Glutamatergic neuron (in vitro differentiated cells): ENCODE results near the gene RICTOR. TPM values are rescaled to one million over a fixed set of nuclear protein-coding genes. Genes with fewer than 3 reads are reported as not detected.

Source experiments
- DNase-seq: peaks from one replicate; pipeline ENCODE4 v3.0.0; 2022
- H3K27ac Mint-ChIP-seq: one replicate; pipeline ENCODE4 v1.8.0; 2020; ENCODE audit warnings: mild to moderate bottlenecking, mixed read lengths, inconsistent platforms; ENCODE audit not compliant: unreplicated experiment
- H3K27me3 Mint-ChIP-seq: one replicate; pipeline ENCODE4 v1.8.0; 2020; ENCODE audit warnings: mild to moderate bottlenecking, moderate library complexity, mixed read lengths, inconsistent platforms; ENCODE audit not compliant: unreplicated experiment
- H3K36me3 Mint-ChIP-seq: one replicate; pipeline ENCODE4 v1.8.0; 2020; ENCODE audit warnings: mild to moderate bottlenecking, mixed read lengths, inconsistent platforms; ENCODE audit not compliant: unreplicated experiment
- H3K4me1 Mint-ChIP-seq: one replicate; pipeline ENCODE4 v1.8.0; 2020; ENCODE audit warnings: mild to moderate bottlenecking, low read depth, mixed read lengths, inconsistent platforms; ENCODE audit not compliant: unreplicated experiment
- H3K4me3 Mint-ChIP-seq: one replicate; pipeline ENCODE4 v1.8.0; 2020; ENCODE audit warnings: mild to moderate bottlenecking, mixed read lengths, inconsistent platforms; ENCODE audit not compliant: unreplicated experiment
- H3K9me3 Mint-ChIP-seq: one replicate; pipeline ENCODE4 v1.8.0; 2020; ENCODE audit warnings: mild to moderate bottlenecking, moderate library complexity, mixed read lengths, inconsistent platforms; ENCODE audit not compliant: unreplicated experiment
- CTCF ChIP-seq: fragments of 200-600 bp; sonication (generic); IDR thresholded peaks from one replicate; pipeline ENCODE4 v1.5.0; 2021; ENCODE audit not compliant: partially characterized antibody, unreplicated experiment
- total RNA-seq: library from RNA; stranded (reverse); fragmentation: NEBNext Ultra II Directional; extraction: Animal tissue kit (Norgen Biotek cat#: 25700); gene quantifications from one replicate; pipeline ENCODE4 v1.2.1, GENCODE V29; 2021; ENCODE audit not compliant: unreplicated experiment

The RICTOR gene
- total RNA-seq, 1 donor from 2014 or later, result 39.3 TPM

- Mint-ChIP-seq H3K27ac (no peak overlapping the region), H3K4me1 (peaks cover 2% of the 10 kb centered on the region), H3K36me3 (peaks cover 12% of the 10 kb centered on the region), H3K9me3 (peaks cover 2% of the 10 kb centered on the region), H3K27me3 (no peaks in the 10 kb centered on the region), H3K4me3 (no peak overlapping the region)
- DNase-seq, result no peak
- no peak for TF ChIP-seq CTCF
Observed at GRCh38 chr5:39063037-39063436, 11.2 kb downstream of the RICTOR start.

GRCh38 chr5:39062530-39062929, 11.7 kb downstream of the RICTOR start:
- H3K9me3 Mint-ChIP-seq, result peaks cover 2% of the 10 kb centered on the region
- TF ChIP-seq CTCF, result no peak
- peaks cover 11% of the 10 kb centered on the region for H3K36me3 Mint-ChIP-seq
- no peaks in the 10 kb centered on the region for H3K27me3 Mint-ChIP-seq
- no peak for DNase-seq
- peaks cover 2% of the 10 kb centered on the region for H3K4me1 Mint-ChIP-seq
- H3K4me3 Mint-ChIP-seq, result no peak overlapping the region
- H3K27ac Mint-ChIP-seq, result no peak overlapping the region

- DNase-seq, result no peak
- no peak overlapping the region for H3K27ac Mint-ChIP-seq
- peaks cover 2% of the 10 kb centered on the region for H3K4me1 Mint-ChIP-seq
- TF ChIP-seq CTCF, result no peak
- H3K9me3 Mint-ChIP-seq, result no peaks in the 10 kb centered on the region
- no peak overlapping the region for H3K4me3 Mint-ChIP-seq
- H3K27me3 Mint-ChIP-seq, result no peaks in the 10 kb centered on the region
- H3K36me3 Mint-ChIP-seq, result peaks cover 7% of the 10 kb centered on the region
Observed at GRCh38 chr5:39062104-39062503, 12.1 kb downstream of the RICTOR start.

GRCh38 chr5:39059064-39059463, 15.1 kb downstream of the RICTOR start:
- TF ChIP-seq CTCF, result no peak
- Mint-ChIP-seq H3K9me3 (no peaks in the 10 kb centered on the region), H3K36me3 (no peaks in the 10 kb centered on the region), H3K4me3 (no peak overlapping the region), H3K4me1 (peaks cover 5% of the 10 kb centered on the region), H3K27me3 (no peaks in the 10 kb centered on the region), H3K27ac (no peak overlapping the region)
- no peak for DNase-seq

GRCh38 chr5:39058178-39058921, 15.8 kb downstream of the RICTOR start:
- DNase-seq, result no peak
- Mint-ChIP-seq H3K4me1 (peaks cover 5% of the 10 kb centered on the region), H3K4me3 (no peak overlapping the region), H3K36me3 (no peaks in the 10 kb centered on the region), H3K27me3 (no peaks in the 10 kb centered on the region), H3K27ac (no peak overlapping the region), H3K9me3 (no peaks in the 10 kb centered on the region)
- TF ChIP-seq CTCF, result no peak
